B cell (primary cell): ENCODE data around the gene ARHGEF4.

Experiments
- EZH2 ChIP-seq: IDR thresholded peaks from 2 replicates; pipeline ENCODE4 v1.6.1; 2012; ENCODE audit warnings: borderline replicate concordance, low read depth, mild to moderate bottlenecking, moderate library complexity, low read length; ENCODE audit not compliant: insufficient read depth, poor library complexity, severe bottlenecking
- TF ChIP-seq, protein P1 (sequence below): fragments of 200-600 bp; IDR thresholded peaks from one replicate; pipeline ENCODE4 v1.8.0; 2022; ENCODE audit warnings: antibody characterized with exemption, mild to moderate bottlenecking

DNA sequence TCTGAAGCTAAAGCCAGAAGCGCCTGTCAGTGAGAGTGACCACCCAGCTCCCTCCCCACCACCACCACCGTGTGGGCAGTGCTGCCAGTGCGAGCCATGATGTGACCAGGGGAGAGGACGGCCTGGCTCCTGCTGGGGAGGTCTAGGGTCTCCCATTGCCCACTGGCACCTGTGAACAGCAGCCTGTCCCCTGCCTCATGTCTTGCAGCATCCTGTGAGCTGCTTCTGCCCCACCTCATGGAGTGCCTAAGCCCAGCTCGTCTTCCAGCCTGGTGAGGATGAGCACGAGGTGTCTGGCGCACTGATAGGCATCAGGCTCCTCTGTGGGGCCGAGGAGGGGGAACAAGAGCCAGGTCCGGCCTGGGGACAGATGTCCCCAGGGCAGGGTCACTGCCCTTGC is 195.2 kb downstream of the ARHGEF4 start:
- TF ChIP-seq, protein P1, sequence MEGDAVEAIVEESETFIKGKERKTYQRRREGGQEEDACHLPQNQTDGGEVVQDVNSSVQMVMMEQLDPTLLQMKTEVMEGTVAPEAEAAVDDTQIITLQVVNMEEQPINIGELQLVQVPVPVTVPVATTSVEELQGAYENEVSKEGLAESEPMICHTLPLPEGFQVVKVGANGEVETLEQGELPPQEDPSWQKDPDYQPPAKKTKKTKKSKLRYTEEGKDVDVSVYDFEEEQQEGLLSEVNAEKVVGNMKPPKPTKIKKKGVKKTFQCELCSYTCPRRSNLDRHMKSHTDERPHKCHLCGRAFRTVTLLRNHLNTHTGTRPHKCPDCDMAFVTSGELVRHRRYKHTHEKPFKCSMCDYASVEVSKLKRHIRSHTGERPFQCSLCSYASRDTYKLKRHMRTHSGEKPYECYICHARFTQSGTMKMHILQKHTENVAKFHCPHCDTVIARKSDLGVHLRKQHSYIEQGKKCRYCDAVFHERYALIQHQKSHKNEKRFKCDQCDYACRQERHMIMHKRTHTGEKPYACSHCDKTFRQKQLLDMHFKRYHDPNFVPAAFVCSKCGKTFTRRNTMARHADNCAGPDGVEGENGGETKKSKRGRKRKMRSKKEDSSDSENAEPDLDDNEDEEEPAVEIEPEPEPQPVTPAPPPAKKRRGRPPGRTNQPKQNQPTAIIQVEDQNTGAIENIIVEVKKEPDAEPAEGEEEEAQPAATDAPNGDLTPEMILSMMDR, result no peak
- TF ChIP-seq EZH2, result no peak
